Liver (tissue), 3 donors: ENCODE data around the gene GPATCH2.
"Not testable (repeated sequence)": the region's sequence is repeated elsewhere in the genome, so short reads cannot be mapped to it uniquely, and the experiment has no call there.

Experiments used
- CTCF ChIP-seq: fragments of 150-350 bp; IDR thresholded peaks from 2 replicates; pipeline ENCODE4 v1.5.1; 2017; ENCODE audit warnings: improper control_type of control experiment, low read depth, low read length; ENCODE audit not compliant: missing input control
- GABPA ChIP-seq, 2 donors: IDR thresholded peaks in 1 of 2; conservative IDR thresholded peaks in 1 of 2; 2 replicates each; pipeline ENCODE4 v1.6.1; 2016; ENCODE audit warnings: antibody characterized with exemption in 2 of 2, mild to moderate bottlenecking in 1 of 2, moderate library complexity in 1 of 2
- HNF4G ChIP-seq: IDR thresholded peaks from 2 replicates; pipeline ENCODE4 v1.6.1; 2016; ENCODE audit warnings: antibody characterized with exemption
- JUND ChIP-seq, 2 donors: IDR thresholded peaks; 2 replicates each; pipeline ENCODE4 v1.6.1; 2016; ENCODE audit warnings: antibody characterized with exemption in 2 of 2
- MAX ChIP-seq: IDR thresholded peaks from 2 replicates; pipeline ENCODE4 v1.6.1; 2016; ENCODE audit warnings: antibody characterized with exemption
- NR2F2 ChIP-seq: IDR thresholded peaks from 2 replicates; pipeline ENCODE4 v1.6.1; 2016; ENCODE audit warnings: antibody characterized with exemption
- RAD21 ChIP-seq, 2 donors: IDR thresholded peaks; 2 replicates each; pipeline ENCODE4 v1.6.1; 2016; ENCODE audit warnings: antibody characterized with exemption in 2 of 2, mild to moderate bottlenecking in 2 of 2
- TAF1 ChIP-seq: conservative IDR thresholded peaks from 2 replicates; pipeline ENCODE4 v1.6.1; 2016; ENCODE audit warnings: antibody characterized with exemption, mild to moderate bottlenecking
- YY1 ChIP-seq: IDR thresholded peaks from 2 replicates; pipeline ENCODE4 v1.6.1; 2016; ENCODE audit warnings: antibody characterized with exemption, mild to moderate bottlenecking
- TF ChIP-seq, protein P1 (sequence below): IDR thresholded peaks from 2 replicates; pipeline ENCODE4 v1.6.1; 2016; ENCODE audit warnings: antibody characterized with exemption, mild to moderate bottlenecking
- donor health status: healthy.
- donor health status: healthy.

DNA sequence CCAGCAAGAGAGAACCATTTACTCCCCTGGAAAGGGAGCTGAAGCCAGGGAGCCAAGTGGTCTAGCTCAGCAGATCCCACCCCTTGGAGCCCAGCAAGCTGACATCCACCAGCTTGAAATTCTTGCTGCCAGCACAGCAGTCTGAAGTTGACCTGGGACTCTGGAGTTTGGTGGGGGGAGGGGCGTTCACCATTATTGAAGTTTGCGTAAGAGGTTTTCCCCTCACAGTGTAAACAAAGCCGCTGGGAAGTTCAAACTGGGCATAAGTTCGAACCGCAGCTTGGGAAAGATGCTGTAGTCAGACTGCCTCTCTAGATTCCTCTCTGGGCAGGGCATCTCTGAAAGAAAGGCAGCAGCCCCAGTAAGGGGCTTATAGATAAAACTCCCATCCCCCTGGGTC is 251.1 kb downstream of the GPATCH2 start:
- not testable (repeated sequence) for TF ChIP-seq YY1; CTCF; GABPA (IDR thresholded peaks at IDR 0.05 in 1 of 2, conservative IDR thresholded peaks at IDR 0.05 in 1 of 2); MAX; TAF1; JUND (IDR thresholded peaks at IDR 0.05); HNF4G; RAD21 (IDR thresholded peaks at IDR 0.05); NR2F2
- TF ChIP-seq, protein P1, sequence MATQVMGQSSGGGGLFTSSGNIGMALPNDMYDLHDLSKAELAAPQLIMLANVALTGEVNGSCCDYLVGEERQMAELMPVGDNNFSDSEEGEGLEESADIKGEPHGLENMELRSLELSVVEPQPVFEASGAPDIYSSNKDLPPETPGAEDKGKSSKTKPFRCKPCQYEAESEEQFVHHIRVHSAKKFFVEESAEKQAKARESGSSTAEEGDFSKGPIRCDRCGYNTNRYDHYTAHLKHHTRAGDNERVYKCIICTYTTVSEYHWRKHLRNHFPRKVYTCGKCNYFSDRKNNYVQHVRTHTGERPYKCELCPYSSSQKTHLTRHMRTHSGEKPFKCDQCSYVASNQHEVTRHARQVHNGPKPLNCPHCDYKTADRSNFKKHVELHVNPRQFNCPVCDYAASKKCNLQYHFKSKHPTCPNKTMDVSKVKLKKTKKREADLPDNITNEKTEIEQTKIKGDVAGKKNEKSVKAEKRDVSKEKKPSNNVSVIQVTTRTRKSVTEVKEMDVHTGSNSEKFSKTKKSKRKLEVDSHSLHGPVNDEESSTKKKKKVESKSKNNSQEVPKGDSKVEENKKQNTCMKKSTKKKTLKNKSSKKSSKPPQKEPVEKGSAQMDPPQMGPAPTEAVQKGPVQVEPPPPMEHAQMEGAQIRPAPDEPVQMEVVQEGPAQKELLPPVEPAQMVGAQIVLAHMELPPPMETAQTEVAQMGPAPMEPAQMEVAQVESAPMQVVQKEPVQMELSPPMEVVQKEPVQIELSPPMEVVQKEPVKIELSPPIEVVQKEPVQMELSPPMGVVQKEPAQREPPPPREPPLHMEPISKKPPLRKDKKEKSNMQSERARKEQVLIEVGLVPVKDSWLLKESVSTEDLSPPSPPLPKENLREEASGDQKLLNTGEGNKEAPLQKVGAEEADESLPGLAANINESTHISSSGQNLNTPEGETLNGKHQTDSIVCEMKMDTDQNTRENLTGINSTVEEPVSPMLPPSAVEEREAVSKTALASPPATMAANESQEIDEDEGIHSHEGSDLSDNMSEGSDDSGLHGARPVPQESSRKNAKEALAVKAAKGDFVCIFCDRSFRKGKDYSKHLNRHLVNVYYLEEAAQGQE = not testable (repeated sequence)
